ENCODE measurements around the gene RABGAP1L.
"Not testable (repeated sequence)": the region's sequence is repeated elsewhere in the genome, so short reads cannot be mapped to it uniquely, and the experiment has no call there.

The RABGAP1L gene

DNA sequence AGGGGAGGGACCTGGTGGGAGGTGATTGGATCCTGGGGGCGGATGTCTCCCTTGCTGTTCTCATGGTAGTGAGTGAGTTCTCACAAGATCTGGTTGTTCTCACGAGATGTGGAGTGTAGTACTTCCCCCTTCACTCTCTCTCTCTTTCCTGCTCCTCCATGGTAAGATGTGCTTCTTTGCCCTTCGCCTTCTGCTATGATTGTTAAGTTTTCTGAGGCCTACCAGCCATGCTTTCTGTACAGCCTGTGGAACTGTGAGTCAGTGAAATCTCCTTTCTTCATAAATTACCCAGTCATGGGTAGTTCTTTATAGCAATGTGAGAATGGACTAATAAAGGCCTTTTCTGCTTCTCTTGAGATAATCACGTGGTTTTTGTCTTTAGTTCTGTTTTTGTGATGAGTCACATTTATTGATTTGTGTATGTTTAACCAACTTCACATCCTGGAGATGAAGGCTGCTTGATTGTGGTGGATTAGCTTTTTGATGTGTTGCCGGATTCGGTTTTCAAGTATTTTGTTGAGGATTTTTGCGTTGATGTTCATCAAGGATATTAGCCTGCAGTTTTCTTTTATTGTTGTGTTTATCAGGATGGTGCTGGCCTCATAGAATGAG lies 45.5 kb downstream of the RABGAP1L start:
- DNase-seq, result no peak

DNA sequence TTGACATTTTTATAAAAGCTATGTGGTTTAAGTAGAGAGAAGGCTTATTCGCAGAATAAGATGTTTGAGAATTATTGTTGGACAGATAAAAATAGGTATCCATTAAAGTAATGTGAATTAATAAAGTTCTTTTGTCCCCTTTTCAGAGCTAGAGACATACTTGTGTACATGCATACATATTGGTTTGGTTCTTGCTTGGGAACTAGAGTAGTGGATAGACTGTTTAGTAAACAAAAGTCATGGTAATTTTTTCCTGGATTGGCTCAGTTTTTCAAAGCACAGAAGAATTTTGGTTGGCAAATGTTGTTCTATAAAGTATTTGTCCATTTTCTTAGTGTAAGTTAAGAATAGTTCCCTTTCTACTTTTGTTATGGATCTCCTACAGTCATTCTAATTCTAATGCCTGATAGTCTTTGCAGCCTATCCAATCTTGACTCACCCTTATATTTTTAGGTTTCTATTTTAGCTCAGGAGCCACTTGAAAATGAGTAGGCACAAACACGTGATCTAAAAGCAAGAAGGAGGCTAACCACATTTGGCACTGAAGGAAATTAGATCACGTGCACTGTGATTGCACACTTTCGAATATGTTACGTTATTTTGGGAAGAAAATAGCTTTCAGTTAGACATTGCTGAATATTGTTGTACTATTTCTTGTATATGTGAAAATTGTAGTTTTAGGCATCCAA lies 47.0 kb downstream of the RABGAP1L start:
- no peak for DNase-seq

DNA sequence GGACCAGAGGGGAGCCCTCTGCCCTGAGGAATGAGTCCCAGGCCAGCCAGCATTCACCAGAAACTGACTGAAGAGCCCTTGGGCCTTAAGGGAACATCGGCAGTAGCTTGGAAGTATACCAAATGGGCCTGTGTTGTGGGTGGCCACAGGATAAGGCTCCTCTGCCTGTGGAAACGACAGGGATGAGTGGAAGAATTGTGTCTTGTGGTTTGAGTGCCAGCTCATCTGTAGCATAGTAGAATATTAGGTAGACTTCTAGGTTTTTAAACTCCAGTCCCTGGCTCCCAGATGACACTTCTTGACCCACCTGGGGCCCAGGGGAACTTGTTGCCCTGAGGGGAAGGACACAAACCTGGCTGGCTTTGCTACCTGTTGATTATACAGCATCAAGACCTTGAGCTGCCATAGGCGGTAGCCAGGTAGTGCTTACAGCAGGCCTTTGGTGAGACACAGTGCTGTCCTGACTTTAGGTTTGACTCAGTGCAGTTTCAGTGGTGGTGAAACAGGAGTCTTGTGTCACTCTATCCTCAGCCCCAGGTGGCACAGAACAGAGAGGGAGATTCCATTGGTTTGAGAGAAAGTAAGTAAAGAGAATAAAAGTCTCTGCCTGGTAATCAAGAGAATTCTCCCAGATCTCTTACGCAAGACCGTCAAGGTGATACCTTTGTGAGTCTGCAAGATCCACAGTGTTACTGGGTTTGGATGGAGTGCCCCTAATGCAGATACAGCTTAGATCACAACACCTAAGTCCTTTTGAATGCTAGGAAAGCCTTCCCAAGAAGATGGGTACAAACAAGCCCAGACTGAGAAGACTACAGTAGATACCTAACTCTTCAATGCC lies 50.2 kb downstream of the RABGAP1L start:
- no peak for DNase-seq

DNA sequence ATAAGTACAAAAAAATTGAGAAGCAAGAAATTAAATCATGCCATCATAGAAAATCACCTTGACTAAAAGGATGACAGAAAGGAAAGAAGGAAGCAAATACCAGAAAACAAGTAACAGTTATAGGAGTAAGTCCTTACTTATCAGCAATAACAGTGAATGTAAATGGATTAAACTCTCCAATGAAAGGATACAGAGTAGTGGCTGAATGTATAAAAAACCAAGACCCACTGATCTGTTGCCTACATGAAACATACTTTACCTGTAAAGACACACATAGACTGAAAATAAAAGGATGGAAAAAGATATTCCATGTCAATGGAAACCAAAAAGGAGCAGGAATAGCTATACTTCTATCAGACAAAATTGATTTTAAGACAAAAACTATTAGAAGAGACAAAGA lies 52.2 kb downstream of the RABGAP1L start:
- no peak for DNase-seq

DNA sequence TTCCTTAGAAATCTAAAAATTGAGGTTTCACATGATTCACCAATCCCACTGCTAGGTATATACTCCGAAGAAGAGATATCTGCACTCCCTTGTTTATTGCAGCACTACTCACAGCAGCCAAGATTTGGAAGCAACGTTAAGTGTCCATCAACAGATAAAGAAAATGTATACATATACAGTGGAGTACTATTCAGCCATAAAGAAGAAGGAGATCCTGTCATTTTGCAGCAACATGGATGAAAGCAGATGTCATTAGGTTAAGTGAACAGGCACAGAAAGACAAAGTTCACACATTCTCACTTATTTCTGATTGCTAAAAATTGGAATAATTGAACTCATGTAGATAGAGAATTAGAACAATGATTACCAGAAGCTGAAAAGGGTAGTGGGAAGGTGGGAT lies 56.4 kb downstream of the RABGAP1L start:
- DNase-seq, result no peak

DNA sequence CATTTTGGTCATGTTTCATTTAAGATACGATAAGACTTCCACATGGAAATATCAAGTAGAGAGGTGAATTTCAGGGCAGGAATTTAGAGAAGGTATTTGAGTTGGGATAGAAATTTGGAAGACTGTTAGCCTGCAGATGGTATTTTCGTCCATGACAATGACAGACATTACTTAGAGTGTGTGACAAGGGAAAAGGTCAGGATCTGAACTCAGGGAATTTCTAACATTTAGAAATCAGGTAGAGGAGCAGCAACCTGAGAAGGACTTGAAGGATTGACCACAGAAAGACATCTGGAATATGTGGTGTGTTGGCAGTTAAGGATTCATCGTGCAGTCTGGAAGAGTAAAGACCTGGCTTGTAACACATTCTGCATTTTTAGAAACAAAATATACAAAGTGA lies 57.9 kb downstream of the RABGAP1L start:
- DNase-seq, result no peak

DNA sequence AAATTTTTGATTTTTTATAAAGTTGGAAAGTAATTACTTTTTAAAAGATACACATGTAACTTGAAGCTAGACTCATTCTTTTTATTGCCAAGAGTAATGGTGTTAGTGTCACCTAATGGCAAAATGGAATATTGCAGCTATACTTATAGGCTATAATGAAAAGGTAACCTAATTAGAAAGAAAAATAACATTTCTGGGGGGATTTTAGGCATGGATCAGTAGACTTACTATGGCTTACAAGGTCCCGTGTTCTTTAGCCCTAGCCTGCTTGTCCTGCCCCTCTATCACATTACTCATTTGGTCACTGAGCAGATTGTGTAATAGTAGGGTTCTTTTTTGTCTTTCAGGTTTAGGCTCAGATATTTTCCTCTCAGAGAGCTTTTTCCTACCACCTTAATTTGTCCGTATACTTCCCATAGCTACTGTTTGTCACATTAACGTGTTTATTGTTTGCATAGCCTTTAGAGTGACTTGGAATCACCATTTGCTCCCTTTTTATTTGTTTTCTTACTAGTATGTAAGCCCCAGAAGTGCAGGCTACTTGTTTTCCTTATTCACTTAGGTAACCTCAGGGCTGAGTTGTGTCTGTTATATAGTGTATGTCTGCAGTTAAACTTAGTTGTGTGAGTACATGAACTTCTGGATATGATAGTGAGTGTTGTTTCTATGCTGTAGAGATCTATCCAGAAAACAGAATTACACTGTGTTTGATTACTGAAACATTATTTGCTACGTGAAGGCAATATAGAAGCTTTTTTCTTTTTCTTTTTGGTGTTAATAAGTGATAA lies 58.7 kb downstream of the RABGAP1L start:
- DNase-seq, result peak; percentile 54

DNA sequence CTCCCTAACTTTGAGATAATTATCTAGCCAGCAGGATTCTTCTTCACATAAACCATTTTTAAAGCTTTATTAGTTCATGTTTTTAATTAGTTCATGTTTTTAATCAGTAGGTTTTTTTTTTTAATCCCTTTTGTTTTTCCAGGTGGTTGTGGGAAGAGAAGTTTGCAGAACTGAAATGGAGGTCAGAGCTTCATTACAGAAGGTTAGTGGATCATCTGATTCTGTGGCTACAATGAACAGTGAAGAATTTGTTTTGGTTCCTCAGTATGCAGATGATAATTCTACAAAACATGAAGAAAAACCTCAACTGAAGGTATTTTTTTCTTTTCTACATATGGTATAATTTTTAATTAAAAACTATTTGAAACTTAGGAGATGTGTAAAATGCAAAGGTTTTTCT lies 59.7 kb downstream of the RABGAP1L start:
- no peak for DNase-seq

DNA sequence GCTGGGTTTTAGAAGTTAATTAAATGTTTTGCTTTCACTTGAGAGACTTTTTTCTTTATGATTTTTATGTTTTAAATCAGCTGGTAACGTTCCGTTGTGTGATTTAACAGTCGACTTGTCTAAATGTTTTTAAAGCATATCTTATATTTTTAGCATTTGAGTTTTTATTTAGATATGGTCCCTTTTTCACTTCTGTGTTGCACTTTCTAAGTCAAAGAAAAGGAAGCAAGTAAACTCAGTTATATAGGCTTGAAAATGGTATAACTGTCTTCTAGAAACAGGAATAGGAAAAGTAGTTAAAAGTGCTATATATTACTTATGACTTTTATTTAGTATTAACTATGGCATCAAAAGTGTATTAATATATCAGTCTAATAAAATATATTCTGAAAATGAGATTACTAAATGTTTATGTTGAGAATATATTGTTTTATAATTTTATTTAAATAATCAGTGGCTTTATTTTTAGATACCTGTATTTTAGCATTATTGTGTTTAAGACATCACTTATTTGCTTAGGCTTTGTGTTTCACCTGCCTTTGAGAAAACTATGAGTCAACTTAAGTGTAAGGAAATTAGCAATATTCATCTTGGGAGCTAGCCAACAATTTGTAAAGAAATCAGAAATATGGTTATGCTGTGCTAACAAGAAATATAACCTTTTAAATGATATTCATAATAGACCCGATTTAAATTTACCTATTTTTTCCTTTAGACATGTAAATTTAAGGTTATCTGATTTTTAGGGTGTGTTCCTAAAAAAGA lies 60.5 kb downstream of the RABGAP1L start:
- no peak for DNase-seq

DNA sequence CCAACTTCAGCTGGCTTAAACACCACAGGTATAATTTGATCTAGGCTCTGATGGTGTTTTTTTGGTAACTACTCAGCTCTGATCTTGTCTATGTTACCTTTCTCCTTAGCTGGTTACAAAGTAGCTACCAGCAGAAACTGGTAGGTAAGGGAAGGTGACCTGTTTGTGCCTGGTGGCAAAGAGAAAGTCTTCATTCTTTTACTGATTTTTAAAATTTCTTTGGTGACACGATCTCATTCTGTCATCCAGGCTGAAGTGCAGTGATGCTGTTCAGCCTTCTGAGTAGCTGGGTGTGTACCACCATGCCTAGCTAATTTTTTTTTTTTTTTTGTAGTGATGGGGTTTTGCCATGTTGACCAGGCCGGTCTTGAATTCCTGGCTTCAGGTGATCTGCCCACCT lies 62.4 kb downstream of the RABGAP1L start:
- no peak for DNase-seq

DNA sequence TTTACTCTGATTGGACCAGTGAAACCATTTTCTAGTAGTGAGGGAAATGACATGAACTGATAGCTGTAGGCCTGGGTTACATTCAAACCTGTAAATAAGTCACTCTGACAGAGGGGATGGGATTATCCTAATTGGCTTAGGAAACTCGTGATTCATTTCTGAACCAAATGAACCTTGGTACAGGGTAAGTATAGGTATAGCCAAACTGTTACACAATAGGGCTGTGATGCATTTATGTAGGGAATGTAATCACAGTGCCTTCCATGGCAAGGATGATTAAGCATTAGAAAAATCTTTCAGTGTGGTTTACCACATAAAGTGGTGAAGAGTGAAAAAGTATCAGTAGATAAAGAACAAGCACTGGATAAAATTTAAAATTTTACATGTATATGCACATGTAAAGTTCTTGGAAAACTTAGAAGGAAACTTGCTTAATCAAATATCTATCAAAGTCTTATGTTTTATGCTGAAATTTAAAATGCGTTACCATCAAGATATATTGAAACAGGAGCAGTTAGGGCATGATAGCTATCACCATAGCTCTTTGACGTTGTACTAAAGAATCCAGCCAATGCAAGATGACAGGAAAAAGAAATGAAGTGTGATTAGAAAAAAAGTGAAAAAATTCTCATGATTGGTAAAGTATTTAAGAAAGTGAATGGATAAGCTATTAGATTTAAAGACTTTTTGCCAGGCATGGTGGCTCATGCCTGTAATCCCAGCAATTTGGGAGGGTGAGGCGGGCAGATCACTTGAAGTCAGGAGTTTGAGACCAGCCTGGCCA lies 63.0 kb downstream of the RABGAP1L start:
- DNase-seq, result no peak

DNA sequence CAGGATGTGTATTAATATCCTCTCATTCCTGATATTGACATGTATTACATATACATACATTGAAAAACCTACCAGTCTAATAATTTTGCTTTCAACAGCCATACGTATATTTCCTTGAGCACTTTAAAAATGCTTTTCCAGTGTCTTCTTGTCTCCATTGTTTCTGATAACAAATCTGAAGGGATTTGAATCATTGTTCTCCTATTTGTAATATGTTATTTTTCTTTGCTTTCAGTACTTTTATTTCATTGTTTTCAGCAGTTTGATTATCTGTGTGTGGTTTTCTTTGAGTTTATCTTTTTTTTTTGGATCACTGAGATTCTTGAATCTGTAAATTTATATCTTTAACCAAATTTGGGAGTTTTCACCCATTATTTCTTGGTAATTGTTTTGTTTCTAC lies 65.3 kb downstream of the RABGAP1L start:
- no peak for DNase-seq

DNA sequence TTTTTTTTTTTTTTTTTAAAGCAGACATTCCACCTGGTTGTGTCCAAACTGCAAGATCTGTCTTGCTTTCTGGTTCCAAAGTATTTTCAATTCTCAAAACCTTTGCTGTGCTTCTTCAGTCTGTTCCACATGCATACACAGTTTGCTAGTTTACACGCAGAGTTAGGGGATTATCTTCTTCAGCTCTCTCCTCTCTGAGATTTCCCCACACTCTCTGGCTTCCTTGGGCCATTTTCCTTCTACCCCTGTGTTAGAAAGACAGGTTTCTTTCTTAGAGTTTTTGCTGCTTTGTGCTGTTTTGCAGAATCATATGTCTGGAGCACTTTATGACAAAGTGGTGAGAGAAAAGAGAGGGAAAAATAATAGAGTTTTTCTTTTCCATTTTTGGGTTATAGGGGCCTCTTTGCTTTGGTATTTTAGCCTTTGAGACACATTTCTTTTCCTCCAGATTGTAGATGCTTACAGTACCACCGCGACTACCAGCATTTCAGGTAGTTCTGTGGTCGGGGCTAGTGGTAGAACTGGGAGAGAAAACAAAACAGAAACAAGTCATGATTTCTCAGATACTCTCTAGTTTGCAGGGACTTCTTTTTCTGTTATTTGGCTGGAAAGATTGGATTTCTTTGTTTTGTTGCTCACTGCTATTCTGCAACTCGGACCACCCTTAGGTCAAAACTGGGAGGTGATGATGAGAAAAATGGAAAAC lies 66.3 kb downstream of the RABGAP1L start:
- no peak for DNase-seq

DNA sequence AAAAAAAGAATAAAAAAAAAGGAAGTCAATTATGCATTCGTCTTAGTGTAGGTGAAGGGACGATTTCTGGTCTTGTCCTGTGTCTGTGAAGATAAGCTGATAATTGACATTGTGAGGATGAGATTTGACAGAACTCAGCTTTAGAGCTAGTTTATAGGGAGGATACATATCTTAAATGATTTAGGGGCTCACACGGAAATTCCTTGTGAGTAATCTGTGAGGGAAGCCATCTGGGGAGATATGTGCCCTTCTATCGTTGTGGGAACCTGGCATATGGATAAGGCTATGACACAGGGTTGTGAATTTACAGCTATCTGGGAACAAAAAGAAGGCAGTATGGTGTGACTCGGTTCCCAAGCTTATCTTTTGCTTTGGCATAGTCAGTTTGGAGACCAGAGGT lies 71.1 kb downstream of the RABGAP1L start:
- DNase-seq, result no peak

DNA sequence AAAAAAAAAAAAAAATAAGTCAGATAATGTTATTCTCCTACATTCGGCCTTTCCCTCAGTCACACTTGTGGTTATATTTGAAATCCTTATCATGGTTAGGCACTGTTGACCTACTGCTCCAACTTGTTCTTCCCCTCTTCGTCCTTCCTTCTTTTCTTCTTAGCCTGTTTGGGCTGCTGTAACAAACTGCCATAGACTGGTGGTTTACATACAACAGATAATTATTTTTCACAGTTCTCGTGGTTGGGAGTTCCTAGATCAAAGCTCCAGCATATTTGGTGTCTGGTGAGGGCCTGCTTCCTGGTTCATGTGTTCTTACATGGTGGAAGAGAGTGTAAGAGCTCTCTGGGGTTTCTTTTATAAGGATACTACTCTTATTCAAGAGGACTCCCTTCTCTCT lies 73.4 kb downstream of the RABGAP1L start:
- no peak for DNase-seq

DNA sequence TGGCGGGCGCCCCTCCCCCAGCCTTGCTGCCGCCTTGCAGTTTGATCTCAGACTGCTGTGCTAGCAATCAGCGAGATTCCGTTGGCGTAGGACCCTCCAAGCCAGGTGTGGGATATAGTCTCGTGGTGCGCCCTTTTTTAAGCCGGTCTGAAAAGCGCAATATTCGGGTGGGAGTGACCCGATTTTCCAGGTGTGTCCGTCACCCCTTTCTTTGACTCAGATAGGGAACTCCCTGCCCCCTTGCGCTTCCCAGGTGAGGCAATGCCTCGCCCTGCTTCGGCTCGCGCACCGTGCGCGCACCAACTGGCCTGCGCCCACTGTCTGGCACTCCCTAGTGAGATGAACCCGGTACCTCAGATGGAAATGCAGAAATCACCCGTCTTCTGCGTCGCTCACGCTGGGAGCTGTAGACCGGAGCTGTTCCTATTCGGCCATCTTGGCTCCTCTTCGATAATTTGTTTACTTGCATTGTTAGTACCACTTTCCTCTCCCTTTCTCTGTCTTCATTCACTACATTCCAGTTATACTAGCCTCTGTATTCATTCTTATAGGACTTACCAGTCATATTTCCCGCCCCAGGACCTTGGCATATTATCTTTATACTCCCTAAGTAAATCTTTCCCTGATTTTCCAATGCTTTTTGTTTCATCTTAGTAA lies 79.7 kb downstream of the RABGAP1L start:
- not testable (repeated sequence) for DNase-seq

DNA sequence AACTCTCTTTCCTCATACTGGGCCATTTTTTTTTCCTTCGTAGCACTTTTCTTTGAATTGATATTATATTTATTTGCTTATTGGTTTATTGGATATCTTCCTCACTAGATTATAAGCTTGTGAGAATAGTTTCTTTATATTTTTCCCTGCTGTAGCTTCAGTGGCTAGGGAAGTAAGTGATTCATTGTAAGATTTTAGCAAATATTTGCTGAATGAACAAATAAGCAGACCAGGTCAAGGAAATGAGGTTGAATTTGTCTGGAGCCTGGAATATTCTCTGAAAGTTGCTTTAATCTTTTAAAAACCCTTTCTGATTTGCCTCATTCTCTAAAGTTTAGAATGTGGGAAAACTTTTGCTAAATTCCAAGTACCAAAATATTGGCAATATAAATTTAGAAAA lies 80.2 kb downstream of the RABGAP1L start:
- no peak for DNase-seq

DNA sequence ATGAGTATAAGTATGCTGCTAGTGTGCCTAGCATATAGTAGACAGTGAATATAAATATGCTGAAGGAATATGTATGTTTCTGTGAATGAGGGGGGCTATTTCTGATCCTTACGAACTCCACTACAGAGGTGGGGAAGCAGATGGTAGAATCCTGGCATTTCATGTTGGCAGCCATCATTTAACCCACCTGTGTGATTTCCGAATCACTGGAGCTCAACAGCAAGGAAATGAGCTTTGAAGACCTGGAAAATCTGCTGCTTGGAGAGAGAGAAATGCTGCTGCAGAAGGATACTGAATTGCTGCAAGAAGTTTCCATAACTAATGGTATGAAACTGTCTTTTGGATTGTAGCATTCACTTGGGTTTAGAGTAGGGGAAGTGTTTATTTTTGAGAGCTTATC lies 83.5 kb downstream of the RABGAP1L start:
- no peak for DNase-seq

DNA sequence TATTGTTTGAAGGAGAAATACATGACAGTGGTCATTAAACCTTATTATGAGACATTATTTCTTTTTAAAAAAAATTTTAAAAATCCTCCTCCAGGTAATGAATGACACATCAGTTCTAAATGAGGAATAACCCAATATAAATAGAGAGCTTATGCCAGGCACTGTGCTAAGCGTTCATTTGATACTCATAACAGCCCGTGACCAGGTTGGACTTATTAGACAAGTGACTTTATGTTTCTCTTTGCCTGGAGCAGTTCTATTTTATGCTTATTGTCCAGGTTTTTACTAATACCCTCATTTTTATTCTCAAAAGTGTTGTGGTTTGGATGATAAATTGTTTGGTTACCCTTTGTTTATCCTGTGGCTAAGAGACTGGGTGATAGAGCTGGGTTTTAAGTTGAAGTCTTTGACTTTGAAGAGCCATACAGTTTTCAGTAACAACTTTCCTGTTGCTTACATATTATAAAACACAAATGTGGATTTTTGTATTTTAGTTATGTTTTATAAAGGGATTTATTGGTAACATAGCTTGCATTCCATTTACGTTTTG lies 84.2 kb downstream of the RABGAP1L start:
- no peak for DNase-seq

DNA sequence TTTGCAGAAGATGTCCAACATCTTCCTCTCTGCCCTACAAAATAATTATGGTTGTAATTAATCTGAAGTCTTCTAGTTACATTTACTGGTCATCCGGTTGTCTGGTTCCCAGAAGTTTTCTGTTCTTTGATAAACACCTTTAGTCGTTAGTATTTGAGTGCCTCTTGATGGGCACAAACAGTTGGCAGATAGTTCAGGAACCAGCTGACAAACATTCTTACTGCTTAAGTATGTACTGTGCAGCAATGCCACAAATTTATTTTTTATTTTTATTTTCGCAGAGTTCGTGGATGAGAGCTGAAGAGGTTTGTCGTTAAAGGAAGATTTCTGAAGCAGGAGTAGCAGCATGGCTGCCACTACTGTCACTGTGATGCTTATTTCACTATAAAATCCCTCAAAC lies 84.7 kb downstream of the RABGAP1L start:
- DNase-seq, result no peak
